RWPE2 (cell line): ENCODE measurements around the gene CCDC149.
A peak's percentile ranks its signal among the peaks of the same experiment; 100 is the strongest.

ENCODE experiments used
- ATAC-seq: fragments of 200-7000 bp; cut with Tn5 transposase; 3 replicates; pipeline ENCODE4 v1.9.1; 2021; ENCODE audit warnings: low read depth
- DNase-seq: peaks from one replicate; pipeline ENCODE4 v3.0.0-alpha.2; 2020; ENCODE audit warnings: low spot score
- H3K27ac ChIP-seq: fragments of 450-650 bp; 2 replicates; pipeline ENCODE4 v1.5.1; 2017; ENCODE audit warnings: mild to moderate bottlenecking; ENCODE audit not compliant: poor library complexity, severe bottlenecking
- H3K27me3 ChIP-seq: fragments of 250-450 bp; sonication (Bioruptor Pico); 2 replicates; pipeline ENCODE4 v1.5.1; 2021; ENCODE audit warnings: mild to moderate bottlenecking, moderate library complexity; ENCODE audit not compliant: insufficient read depth, poor library complexity, severe bottlenecking
- H3K36me3 ChIP-seq: fragments of 250-450 bp; sonication (Bioruptor Pico); 2 replicates; pipeline ENCODE4 v1.5.1; 2020; ENCODE audit warnings: low read depth, mild to moderate bottlenecking, moderate library complexity
- H3K4me1 ChIP-seq: fragments of 250-450 bp; sonication (Bioruptor Pico); 2 replicates; pipeline ENCODE4 v1.5.1; 2021; ENCODE audit warnings: mild to moderate bottlenecking, moderate library complexity; ENCODE audit not compliant: insufficient read depth, poor library complexity, severe bottlenecking
- H3K4me3 ChIP-seq: fragments of 250-450 bp; sonication (Bioruptor Pico); 2 replicates; pipeline ENCODE4 v1.5.1; 2021; ENCODE audit warnings: mild to moderate bottlenecking, moderate library complexity; ENCODE audit not compliant: severe bottlenecking
- H3K9me3 ChIP-seq: fragments of 250-450 bp; sonication (Bioruptor Pico); 2 replicates; pipeline ENCODE4 v1.5.1; 2021; ENCODE audit warnings: mild to moderate bottlenecking, moderate library complexity; ENCODE audit not compliant: severe bottlenecking
- CTCF ChIP-seq: fragments of 450-650 bp; IDR thresholded peaks from one replicate; pipeline ENCODE4 v1.5.1; 2017; ENCODE audit warnings: mild to moderate bottlenecking, moderate library complexity; ENCODE audit not compliant: poor library complexity, severe bottlenecking

CCDC149 gene

GRCh38 chr4:24924309-24924781 lies 11.5 kb upstream of the CCDC149 start:
- DNase-seq (no peak), ATAC-seq (peak; percentile 29; the same call in 1 of the 3 replicates)
- no peak overlapping the region for H3K27ac ChIP-seq
- no peak overlapping the region for H3K4me3 ChIP-seq
- no peaks in the 10 kb centered on the region for H3K27me3 ChIP-seq
- TF ChIP-seq CTCF = no peak
- H3K4me1 ChIP-seq = no peaks in the 10 kb centered on the region
- H3K9me3 ChIP-seq = no peaks in the 10 kb centered on the region
- H3K36me3 ChIP-seq = no peaks in the 10 kb centered on the region

- no peak for TF ChIP-seq CTCF
- no peak overlapping the region for H3K27ac ChIP-seq
- H3K4me1 ChIP-seq = no peaks in the 10 kb centered on the region
- DNase-seq (no peak), ATAC-seq (no peak)
- no peak overlapping the region for H3K4me3 ChIP-seq
- H3K27me3 ChIP-seq = no peaks in the 10 kb centered on the region
- no peaks in the 10 kb centered on the region for H3K36me3 ChIP-seq
- no peaks in the 10 kb centered on the region for H3K9me3 ChIP-seq
Measured at GRCh38 chr4:24923550-24923949, 10.7 kb upstream of the CCDC149 start.

- no peak overlapping the region for H3K4me3 ChIP-seq
- no peaks in the 10 kb centered on the region for H3K4me1 ChIP-seq
- DNase-seq (no peak), ATAC-seq (no peak)
- no peak for TF ChIP-seq CTCF
- H3K9me3 ChIP-seq = no peaks in the 10 kb centered on the region
- H3K27ac ChIP-seq = no peak overlapping the region
- H3K36me3 ChIP-seq = no peaks in the 10 kb centered on the region
- H3K27me3 ChIP-seq = no peaks in the 10 kb centered on the region
Measured at GRCh38 chr4:24923002-24923401, 10.2 kb upstream of the CCDC149 start.

GRCh38 chr4:24922416-24922815 lies 9.6 kb upstream of the CCDC149 start:
- H3K9me3 ChIP-seq = no peaks in the 10 kb centered on the region
- no peak for TF ChIP-seq CTCF
- H3K4me3 ChIP-seq = no peak overlapping the region
- H3K27ac ChIP-seq = no peak overlapping the region
- no peaks in the 10 kb centered on the region for H3K4me1 ChIP-seq
- no peaks in the 10 kb centered on the region for H3K36me3 ChIP-seq
- H3K27me3 ChIP-seq = no peaks in the 10 kb centered on the region
- DNase-seq (no peak), ATAC-seq (no peak)

GRCh38 chr4:24921491-24921890 lies 8.6 kb upstream of the CCDC149 start:
- H3K36me3 ChIP-seq = no peaks in the 10 kb centered on the region
- no peak overlapping the region for H3K27ac ChIP-seq
- no peaks in the 10 kb centered on the region for H3K27me3 ChIP-seq
- no peak overlapping the region for H3K4me3 ChIP-seq
- H3K4me1 ChIP-seq = no peaks in the 10 kb centered on the region
- DNase-seq = no peak
- no peaks in the 10 kb centered on the region for H3K9me3 ChIP-seq
- no peak for TF ChIP-seq CTCF
- ATAC-seq = no peak
